Stimulated activated CD8-positive, alpha-beta memory T cell treated with anti-CD3 and anti-CD28 coated beads, Interleukin-7, amount 100 ng/mL, for 48 hours (primary cell): ENCODE data around the gene CAPZA3.
"Not testable (repeated sequence)": the region's sequence is repeated elsewhere in the genome, so short reads cannot be mapped to it uniquely, and the experiment has no call there.

Source experiments
- DNase-seq, 2 donors: peaks; one replicate each; pipeline ENCODE4 v3.0.0-alpha.2; 2020; ENCODE audit warnings: low read depth in 1 of 2; ENCODE audit errors: extremely low read depth in 1 of 2

Gene CAPZA3, protein sequence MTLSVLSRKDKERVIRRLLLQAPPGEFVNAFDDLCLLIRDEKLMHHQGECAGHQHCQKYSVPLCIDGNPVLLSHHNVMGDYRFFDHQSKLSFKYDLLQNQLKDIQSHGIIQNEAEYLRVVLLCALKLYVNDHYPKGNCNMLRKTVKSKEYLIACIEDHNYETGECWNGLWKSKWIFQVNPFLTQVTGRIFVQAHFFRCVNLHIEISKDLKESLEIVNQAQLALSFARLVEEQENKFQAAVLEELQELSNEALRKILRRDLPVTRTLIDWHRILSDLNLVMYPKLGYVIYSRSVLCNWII

DNA sequence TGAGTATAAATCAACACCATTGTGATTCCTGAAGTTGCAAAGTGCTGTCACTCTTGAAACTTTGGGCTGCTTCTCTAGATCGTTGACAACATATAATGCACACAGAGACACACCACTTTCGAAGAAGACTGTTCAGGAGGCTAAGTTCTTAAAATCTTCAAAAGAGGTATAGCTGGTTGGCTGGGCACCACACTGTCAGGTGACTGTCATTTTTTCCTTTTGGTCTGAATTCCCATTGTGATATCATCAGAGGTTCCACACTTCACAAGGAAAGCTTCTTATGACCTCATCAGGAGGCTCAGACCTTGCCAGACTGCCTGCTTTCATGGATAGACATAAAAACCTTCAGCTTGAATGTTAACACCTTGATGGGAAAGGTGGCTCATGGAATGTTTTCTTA is at the start of gene CAPZA3, which contains the start of gene PLCZ1:
Gene CAPZA3 (plus strand): TSS at position 301 of the 400 bp plus-strand sequence. CDS start 150 bp downstream, outside the sequence.
Gene PLCZ1 (minus strand): TSS at position 194 of the 400 bp plus-strand sequence. CDS start 641 bp downstream, outside the sequence.
- DNase-seq, result no peak

DNA sequence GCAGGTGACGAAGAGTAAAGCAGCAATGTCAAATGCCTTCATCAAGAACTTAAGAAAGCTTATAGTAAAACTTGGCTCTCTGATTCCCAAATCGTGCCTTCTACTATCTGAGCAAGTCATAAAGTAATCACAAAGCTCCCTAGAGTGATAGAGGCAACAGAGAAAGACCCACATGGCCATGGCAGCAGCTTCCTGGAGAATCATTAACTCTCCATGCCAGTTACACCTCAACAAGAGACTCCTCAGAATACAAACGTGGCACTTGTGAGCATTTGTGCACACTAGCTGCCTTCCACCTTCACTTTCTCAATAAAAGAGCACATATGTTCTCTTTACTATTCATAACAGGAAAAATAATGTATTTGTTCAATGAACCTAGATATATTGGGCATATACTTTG is 48.1 kb upstream of the CAPZA3 start:
- DNase-seq, result no peak

DNA sequence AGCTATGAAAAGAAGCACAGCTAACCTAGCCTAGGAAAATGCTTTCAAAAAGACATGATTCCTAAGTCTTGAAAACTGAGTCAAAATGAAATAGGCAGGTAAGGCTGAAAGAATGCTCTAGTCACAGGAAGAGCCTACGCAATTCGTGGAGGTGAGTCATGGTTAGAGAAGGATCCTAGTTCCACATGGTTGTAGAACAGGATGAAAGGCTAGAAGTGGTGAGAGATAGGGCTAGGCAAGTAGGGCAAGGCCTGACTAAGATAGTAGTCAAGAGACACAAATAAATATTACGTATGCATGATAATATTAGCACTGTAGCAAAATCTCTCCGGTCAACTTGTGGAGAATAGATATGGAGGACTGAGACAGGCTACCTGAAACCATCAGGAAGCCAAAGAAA is 47.3 kb upstream of the CAPZA3 start:
- DNase-seq, result no peak

DNA sequence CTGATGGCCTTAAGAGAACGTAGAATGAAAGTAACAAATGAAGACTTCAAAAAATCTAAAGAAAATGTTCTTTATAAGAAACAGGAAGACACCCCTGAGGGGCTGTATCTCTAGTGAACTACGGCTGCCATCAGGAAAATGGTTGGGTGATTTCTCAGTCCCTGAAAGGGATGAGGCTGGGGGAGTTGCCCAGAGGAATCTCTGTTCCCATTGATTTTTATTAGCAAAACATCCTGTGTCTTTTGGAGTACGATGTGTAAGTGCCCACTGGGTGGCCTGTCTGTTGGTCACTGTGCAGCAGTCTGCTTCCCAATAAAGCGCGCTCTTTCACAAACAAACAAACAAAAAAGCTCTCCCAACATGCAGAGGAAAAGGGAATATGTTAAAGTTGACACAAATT is 43.9 kb upstream of the CAPZA3 start:
- DNase-seq, result not testable (repeated sequence)

DNA sequence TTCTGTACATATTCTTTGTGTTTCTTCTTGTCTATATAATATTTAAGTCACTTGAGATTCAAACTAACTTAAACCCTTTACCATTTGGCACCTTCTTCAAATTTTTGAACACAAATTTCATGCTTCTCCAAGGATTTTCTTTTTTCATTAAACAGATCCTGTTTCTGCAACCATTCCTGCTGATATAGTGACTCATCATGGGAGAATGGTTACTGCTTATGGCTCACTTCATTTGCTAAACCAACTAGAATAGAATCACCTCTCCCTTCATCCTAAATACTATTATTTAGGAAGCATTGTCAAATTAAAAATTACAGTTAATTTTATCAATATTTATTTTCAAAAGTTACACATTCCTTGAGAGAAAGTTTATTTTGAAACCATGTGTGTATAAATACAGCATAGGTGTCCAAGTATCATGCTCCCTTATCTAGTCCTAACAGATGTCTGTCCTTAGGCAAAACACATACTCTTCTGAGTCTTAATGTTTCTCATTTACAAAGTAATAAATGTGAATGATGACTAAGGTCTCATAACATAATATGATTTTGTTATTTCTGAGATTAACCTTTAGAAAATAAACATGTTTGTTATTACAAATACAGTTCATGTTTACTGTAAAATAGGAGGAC is 40.8 kb upstream of the CAPZA3 start:
- DNase-seq, result no peak

DNA sequence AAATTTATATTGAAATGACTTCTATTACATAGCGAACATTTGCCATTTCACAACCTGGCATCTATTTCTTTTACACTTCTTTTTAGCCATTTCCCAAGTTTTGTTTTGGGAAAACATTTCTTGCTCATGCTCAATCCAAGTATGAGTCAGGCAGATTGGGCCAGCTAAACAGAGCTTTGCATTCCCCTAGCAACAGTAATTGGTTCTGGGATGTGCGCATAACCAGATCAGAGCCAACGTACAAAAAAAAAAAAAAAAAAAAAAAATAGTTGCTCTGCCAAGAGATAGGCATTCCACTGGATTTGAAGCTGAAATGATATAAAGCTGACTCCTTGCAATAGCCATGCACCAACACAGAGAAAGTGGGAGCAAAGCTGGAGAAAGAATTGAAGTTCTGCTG is 37.6 kb upstream of the CAPZA3 start:
- no peak for DNase-seq

DNA sequence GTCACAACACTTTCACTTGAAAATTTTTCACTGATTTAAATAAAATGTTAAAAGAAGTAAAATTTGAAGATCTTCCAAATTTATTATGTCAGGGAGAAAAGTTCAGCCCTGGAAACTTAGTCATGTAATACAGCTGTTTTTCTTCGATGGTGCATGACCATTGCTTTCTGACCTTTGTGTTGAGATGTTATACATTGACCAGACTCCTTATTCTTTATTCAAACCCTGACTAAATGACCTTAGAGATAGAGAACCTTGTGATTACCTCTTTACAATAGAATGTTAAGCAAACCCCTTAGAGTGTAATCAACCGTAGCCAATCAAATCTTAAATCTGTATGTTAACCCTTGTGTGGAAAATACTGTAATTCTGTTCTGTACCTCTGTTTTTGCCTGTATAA is 34.6 kb upstream of the CAPZA3 start:
- no peak for DNase-seq

DNA sequence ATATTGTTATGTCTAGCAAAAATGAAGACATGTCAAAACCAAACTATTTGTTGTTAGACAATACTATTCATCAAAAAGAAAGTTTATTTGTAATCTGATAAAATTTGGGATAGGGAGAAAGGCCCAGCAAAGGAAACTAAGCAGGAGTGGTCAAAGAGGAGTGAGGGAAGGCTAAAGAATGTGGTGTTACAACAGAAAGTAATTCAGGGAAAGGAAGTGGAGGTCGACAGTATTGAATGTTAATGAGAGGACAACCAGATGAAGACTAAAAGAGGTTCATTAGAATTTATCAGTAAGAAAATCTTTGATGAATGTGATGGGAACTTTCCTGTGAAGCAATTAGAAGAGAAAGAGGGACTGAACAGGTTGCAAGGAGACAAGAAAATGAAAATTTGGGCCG is 34.0 kb upstream of the CAPZA3 start:
- DNase-seq, result no peak

DNA sequence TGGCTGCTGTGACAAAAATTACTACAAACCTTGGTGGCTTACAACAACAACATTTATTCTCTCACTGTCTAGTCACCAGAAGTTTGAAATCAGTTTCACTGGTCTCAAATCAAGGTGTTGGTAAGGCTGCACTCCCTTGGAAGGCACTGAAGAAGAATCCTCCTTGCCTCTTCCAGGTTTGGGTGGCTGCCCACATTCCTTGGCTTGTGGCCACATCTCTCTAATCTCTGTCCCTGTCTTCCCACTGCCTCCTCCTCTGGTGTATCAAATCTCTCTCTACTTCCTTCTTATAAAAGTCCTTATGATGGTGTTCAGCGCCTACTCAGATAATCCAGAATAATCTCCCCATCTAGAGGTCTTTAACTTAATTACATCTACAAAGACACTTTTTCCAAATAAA is 31.1 kb upstream of the CAPZA3 start:
- DNase-seq, result no peak

DNA sequence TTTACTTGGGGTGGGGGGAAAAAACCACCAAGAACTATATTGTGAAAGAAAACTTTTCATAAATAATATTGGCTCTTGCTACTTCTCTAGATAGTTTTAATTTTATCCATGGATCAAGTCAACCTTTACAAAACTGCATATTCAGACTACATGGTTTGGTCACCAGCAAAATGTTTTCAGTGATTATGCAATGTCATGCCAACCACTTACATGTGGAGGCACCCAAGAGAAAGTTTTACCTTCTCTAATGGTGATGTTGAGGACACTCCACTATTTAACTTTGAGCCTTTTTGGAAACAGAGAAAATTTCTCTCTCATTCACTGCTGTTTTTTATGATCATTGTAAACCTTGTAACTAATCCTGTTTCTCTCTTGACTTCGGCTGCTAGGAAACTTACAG is 21.7 kb upstream of the CAPZA3 start:
- DNase-seq, result no peak

DNA sequence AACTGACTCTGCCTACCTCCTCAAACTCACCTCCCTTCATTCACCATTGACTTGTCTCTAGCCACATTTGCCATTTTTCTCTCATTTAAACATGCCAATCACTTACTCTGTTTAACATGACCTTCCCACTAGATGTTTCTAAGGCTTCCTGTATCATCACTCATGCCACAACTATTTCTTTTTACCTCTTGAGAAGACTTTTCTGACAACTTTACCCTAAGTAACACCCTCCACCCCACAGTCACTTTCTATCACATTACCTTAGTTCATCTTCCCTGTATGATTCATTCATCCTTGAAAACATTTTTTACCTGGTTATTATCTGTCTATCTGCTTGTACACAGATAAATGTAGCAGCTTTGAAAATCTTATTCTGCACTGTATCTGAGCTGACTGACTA is 19.5 kb upstream of the CAPZA3 start:
- no peak for DNase-seq

DNA sequence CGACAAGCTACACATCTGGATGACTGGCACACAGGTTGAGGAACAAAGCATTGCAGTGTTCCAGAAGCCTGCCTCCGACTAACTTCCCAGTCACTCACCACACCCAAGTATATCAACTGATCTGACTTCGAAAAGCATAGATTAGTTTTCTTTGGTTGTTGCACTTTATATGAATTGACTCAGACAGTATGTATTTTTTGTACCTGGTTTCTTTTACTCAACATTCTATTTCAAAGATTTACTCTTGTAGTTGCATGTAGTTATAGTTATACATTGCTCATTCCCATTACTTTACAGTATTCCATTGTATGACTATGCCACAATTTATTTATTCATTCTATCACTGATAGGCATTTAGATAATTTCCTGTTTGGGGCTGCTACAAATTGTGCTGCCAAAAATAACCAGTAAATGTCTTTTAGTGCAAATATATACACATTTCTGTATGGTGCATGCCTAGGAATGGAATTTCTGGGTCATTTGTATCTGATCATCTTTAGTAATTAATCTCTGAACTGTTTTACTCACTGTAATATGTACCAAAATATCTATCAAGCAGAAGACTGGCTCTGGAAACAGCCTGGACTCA is 17.9 kb upstream of the CAPZA3 start:
- DNase-seq, result no peak

DNA sequence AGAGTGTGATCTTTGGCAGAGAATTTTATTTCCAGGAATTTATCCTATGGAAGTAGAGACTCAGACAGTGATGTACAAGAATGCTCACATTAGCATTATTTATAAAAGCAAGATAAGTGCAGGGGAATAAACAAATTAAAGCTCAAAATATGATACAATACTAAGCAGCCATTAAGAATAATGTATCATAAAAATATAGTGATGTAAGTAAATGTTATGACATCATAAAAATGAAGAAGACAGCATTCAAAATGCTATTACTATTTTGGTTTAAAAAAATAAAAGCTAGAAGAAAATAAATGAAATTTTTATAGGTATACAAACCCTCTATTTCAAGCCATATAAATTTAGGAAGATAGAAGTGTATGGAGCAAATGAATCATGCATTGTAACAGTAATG is 17.2 kb upstream of the CAPZA3 start:
- no peak for DNase-seq

DNA sequence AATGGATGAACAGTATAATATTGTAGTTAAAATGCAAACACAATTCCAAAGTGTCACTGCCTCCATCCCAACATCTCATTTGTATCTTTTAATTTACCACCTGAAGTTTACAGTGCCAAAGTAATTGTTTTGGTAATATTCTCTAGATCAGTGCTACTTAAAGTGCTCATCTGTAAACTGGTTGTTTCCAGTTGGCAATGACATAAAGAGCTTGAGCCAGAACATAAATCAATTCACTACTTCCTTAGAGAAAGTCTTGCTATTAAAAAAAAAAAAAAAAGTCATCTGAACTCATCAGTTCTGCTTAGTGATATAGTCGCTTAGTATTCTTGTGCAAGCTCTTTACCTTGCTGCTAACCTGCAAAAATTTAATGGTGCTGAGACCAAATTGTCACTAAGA is 16.5 kb upstream of the CAPZA3 start:
- DNase-seq, result no peak

DNA sequence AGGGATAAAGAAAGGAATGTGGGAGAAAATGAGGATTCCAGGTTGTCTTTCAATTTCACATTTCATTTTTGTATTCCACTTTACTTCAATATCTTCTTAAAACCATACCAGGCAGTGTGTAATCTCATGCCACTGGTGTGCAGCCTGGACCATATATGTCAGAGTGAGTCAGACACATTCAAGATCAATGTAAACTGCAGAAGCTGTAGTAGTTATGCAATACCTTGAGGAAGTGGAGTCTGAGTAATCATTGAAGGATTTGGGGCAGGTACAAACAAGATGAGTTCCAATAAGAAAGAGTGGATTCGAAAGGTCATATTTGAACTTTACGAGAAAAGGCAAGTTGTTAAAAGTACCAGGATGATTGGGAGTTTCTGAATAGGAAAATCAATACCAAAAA is 14.2 kb upstream of the CAPZA3 start:
- DNase-seq, result no peak

DNA sequence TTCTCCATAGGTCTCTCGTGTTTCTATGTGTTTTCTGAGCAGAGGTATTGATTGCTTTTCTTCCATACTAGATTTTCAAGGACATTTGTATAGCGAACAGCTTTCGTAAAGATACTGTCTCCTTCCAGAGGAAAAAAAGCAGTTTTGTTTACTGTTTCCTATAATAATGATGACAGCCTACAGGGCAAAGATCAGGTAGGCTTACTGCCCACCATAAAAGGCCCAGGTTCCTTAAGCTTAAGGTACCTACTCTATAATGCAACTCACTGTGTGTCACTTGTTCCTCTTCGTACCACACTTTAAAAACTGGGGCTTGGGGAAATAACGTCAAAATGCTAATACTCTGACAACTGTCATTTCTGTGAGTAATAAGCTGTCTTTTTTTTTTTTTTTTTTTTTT is 6.8 kb upstream of the CAPZA3 start:
- no peak for DNase-seq

DNA sequence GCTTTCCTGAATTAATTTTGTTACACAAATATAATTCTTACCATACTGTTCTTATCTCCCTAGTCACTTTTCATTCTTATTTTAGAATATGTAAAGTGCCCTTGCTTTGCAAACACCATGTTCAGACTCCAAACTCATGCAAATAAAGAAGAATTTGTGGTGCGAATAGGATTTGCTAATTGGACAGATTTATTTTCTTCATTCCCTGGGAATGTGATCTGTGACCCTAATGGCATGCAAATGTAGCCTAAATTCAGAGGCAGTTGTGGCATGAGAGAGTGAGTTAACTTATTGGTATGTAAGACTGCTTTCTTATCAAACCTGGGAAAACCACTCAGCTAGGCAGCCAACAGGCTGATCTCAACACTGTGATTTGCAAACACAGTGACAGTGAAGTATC is 10.0 kb downstream of the CAPZA3 start:
- DNase-seq, result no peak

DNA sequence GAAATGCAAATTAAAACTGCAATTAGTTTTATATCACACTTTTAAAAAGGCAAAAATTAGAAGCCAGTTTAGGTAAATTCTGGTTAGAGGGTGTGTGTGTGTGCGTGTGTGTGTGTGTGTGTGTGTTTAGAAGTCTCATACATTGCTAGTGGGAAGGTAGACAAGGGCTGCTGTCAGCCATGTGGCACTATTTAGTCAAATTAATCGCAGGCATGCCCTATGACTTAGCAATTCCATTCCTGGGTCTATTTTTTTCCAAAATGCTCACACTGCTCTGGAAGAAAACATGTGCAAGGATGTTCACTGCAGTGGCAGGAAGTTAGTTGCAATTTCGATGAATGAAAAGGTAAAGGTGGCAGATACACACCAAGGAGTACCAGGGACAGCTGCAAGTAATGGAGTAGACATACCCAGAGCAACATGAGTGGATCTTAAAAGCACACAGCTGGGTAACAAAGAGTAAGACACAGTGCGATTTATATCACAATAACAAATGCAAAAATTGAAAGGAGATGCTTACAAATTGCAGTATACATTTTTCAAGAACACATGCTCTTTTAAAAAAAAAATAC is 11.6 kb downstream of the CAPZA3 start:
- no peak for DNase-seq

DNA sequence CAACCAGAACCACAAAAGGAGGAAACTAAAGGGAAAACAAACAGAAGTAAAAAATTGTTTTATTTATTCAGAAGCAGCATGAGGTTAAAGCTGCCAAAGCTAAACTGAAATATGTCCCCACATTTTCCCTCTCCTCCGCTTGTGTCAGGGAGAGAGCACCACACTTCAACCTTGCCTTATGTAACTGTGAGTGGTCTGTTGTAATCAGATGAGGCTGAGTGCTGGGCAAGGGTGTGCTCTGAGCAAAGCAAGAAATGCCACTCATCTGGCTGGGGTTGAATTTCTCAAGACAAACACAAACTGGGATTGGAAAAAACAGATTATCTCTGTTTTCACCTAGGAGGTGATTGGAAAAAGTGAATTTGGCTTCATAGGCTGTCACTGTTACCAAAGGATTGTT is 12.2 kb downstream of the CAPZA3 start:
- no peak for DNase-seq

DNA sequence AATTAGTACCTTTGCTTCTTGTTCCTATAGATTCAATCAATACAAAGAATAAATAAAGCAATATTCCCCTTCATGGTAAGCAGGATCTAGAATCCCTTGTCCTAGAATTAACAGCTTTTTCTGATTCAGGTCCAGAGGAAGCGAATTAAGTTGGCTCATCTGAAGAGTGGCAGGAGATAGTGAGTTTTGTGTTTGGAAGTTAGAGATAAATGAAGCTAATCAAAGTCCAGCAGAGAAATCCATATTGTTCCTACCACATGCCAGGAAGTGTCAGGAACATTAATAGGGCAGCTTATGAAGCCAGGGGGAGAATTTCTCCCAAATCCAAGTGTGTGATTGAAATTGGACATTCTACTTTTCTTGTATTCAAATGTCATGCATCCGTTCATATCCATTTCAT is 13.9 kb downstream of the CAPZA3 start:
- DNase-seq, result no peak

DNA sequence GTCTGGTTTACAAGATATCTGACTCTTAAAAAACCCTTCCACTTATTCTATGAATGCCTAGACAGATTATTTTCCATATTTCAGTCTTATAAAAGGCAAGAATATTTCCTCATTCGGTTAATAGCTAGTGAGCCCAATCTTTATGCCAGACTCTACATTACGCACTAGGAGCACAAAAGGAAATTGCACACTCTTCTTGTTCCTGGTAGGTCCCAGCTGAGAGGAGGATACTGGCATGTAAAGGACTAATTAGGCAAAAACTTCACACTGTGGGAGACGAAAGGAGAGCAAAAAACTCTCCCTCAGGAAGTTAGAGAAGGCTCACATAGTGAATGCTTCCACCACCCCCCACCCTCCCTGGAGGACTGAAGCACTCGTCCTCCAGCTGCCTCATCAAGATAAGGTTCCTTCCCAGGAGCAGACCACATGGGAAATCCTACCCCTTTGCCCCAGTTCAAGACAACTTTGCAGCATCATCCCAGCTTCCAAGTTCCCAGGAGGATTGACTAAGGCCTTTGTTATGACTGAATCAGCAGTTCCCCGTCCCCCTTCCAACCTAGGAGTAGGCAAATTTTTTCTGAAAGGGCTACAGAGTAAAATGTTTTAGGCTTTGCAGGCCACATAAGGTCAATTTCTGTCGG is 14.5 kb downstream of the CAPZA3 start:
- no peak for DNase-seq
